Measurements from ENCODE around the gene FGG. TPM values are rescaled to one million over a fixed set of nuclear protein-coding genes. Genes with fewer than 3 reads are reported as not detected.

Gene FGG
- total RNA-seq, 4 donors from 2014 or later: not detected

- Histone ChIP-seq H3K4me1 (no peaks in the 10 kb centered on the region), H3K9me3 (no peaks in the 10 kb centered on the region), H3K36me3 (no peaks in the 10 kb centered on the region), H3K27ac (no peak overlapping the region), H3K4me3 (no peak overlapping the region), H3K27me3 (no peaks in the 10 kb centered on the region)
- in situ Hi-C loops (cut with MboI; ENCODE audit: low pct_ligation_motif_present in 1 of 4, low pct_unique_long_range_greater_than_20kb in 1 of 4, low sequenced_read_pairs in 3 of 4): loop anchor here in 1 of 4 donors (25.0 kb wide), 1 partner anchor 145 kb away; the partner anchor contains the start of gene RBM46
- WGBS, 2 donors (ENCODE audit: low coverage in 1 of 2): 72% methylated on average over 5 of the region's 5 CpGs
- no peak for DNase-seq
- TF ChIP-seq POLR2A (IDR thresholded peaks at IDR 0.05) (no peak), CTCF (IDR thresholded peaks at IDR 0.05) (no peak)
- intact Hi-C loops (cut with DNase I; ENCODE audit: low total_unique reads): no loop called here
Observed at GRCh38 chr4:154642373-154643009, 30.0 kb upstream of the FGG start.

- no peak for TF ChIP-seq EP300 (IDR thresholded peaks at IDR 0.05; ENCODE audit: low read depth)
- TF ChIP-seq CTCF (IDR thresholded peaks at IDR 0.05): no peak
- no peak for TF ChIP-seq POLR2A (IDR thresholded peaks at IDR 0.05)
- TF ChIP-seq POLR2AphosphoS5 (IDR thresholded peaks at IDR 0.05): no peak
- H3K36me3 ChIP-seq: no peaks in the 10 kb centered on the region
- 63 to 68% methylated on average over 3 to 4 of the region's 4 CpGs for WGBS, 2 donors (ENCODE audit: low coverage in 1 of 2)
- H3K27ac ChIP-seq: no peak overlapping the region
- H3K9me3 ChIP-seq: no peaks in the 10 kb centered on the region
- no peak for DNase-seq
- intact Hi-C loops (cut with DNase I; ENCODE audit: low total_unique reads): no loop called here
- no peaks in the 10 kb centered on the region for H3K27me3 ChIP-seq
- H3K4me3 ChIP-seq: no peak overlapping the region
- H3K4me1 ChIP-seq: no peaks in the 10 kb centered on the region
- in situ Hi-C loops (cut with MboI; ENCODE audit: low pct_ligation_motif_present in 1 of 4, low pct_unique_long_range_greater_than_20kb in 1 of 4, low sequenced_read_pairs in 3 of 4): loop anchor here in 1 of 4 donors (25.0 kb wide), 1 partner anchor 146 kb away; the partner anchor contains the start of gene RBM46
Observed at GRCh38 chr4:154640999-154641398, 28.5 kb upstream of the FGG start.

GRCh38 chr4:154634058-154634457 is 21.6 kb upstream of the FGG start:
- Histone ChIP-seq H3K36me3 (no peaks in the 10 kb centered on the region), H3K9me3 (no peaks in the 10 kb centered on the region), H3K4me3 (no peak overlapping the region), H3K4me1 (peaks cover 0 to 3% (median 0%) of the 10 kb centered on the region in 4 donors), H3K27ac (no peak overlapping the region), H3K27me3 (peaks cover 18% of the 10 kb centered on the region)
- 61 to 63% methylated on average over 3 of the region's 3 CpGs for WGBS, 2 donors (ENCODE audit: low coverage in 1 of 2)
- intact Hi-C loops (cut with DNase I; ENCODE audit: low total_unique reads) (no loop called here), in situ Hi-C loops (cut with MboI; ENCODE audit: low pct_ligation_motif_present in 1 of 4, low pct_unique_long_range_greater_than_20kb in 1 of 4, low sequenced_read_pairs in 3 of 4) (loop anchor here in 1 of 4 donors (25.0 kb wide), 1 partner anchor 153 kb away; the partner anchor contains the start of gene RBM46)
- DNase-seq: no peak
- TF ChIP-seq CTCF (IDR thresholded peaks at IDR 0.05): no peak

- Histone ChIP-seq H3K36me3 (no peaks in the 10 kb centered on the region), H3K9me3 (no peaks in the 10 kb centered on the region), H3K27ac (no peak overlapping the region), H3K4me1 (peaks cover 0 to 8% (median 7%) of the 10 kb centered on the region in 4 donors), H3K4me3 (no peak overlapping the region), H3K27me3 (peaks cover 35% of the 10 kb centered on the region)
- intact Hi-C loops (cut with DNase I; ENCODE audit: low total_unique reads) (no loop called here), in situ Hi-C loops (cut with MboI; ENCODE audit: low pct_ligation_motif_present in 1 of 4, low pct_unique_long_range_greater_than_20kb in 1 of 4, low sequenced_read_pairs in 3 of 4) (loop anchor here in 1 of 4 donors (25.0 kb wide), 1 partner anchor 155 kb away; the partner anchor contains the start of gene RBM46)
- WGBS, 2 donors (ENCODE audit: low coverage in 1 of 2): 40 to 56% methylated on average over 1 to 2 of the region's 2 CpGs
- TF ChIP-seq POLR2A (IDR thresholded peaks at IDR 0.05) (no peak), CTCF (IDR thresholded peaks at IDR 0.05) (no peak), POLR2AphosphoS5 (IDR thresholded peaks at IDR 0.05) (no peak), EP300 (IDR thresholded peaks at IDR 0.05; ENCODE audit: low read depth) (no peak)
- DNase-seq: no peak
Observed at GRCh38 chr4:154631828-154632227, 19.4 kb upstream of the FGG start.

Data from transverse colon (tissue), 4 donors.